Stimulated activated memory B cell treated with anti-CD40 and anti-IgM and Interleukin-4, amounts not matched to agents 10 μg/mL and 1 μg/mL and 100 μg/mL, for 72 hours (primary cell): ENCODE measurements around the gene LEF1.
"Not testable (repeated sequence)": the region's sequence is repeated elsewhere in the genome, so short reads cannot be mapped to it uniquely, and the experiment has no call there.

Source experiments
- ATAC-seq: fragments of 150-1000 bp; cut with Tn5 transposase; 2 replicates; pipeline ENCODE4 v1.10.0; 2021
- H3K27ac Mint-ChIP-seq: one replicate; pipeline ENCODE4 v1.8.0; 2022; ENCODE audit warnings: mild to moderate bottlenecking, mixed read lengths
- H3K27me3 Mint-ChIP-seq: one replicate; pipeline ENCODE4 v1.8.0; 2022; ENCODE audit warnings: mixed read lengths
- H3K36me3 Mint-ChIP-seq: one replicate; pipeline ENCODE4 v1.8.0; 2022; ENCODE audit warnings: mixed read lengths
- H3K4me1 Mint-ChIP-seq: one replicate; pipeline ENCODE4 v1.8.0; 2022; ENCODE audit warnings: mixed read lengths
- H3K4me3 Mint-ChIP-seq: one replicate; pipeline ENCODE4 v1.8.0; 2022; ENCODE audit warnings: mild to moderate bottlenecking, moderate library complexity, mixed read lengths
- H3K9me3 Mint-ChIP-seq: one replicate; pipeline ENCODE4 v1.8.0; 2022; ENCODE audit warnings: mixed read lengths

Gene LEF1

DNA sequence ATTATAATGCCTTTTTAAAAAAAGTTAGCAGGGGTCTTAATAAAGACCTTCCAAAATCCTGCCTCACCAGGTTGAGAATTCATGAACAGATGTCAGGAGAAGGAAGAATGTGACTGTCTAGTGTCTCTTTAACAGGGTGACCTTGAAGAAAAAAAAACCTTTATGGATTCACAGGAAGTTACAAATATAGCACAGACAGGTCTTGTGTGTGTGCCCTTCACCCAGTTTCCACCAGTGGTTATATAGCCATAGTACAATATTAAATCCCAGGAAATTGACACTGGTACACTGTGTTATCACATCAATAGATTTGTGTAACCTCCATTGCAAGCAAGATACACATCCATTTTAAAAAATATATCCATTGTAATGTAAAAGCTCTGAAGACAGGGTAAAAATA is 135.4 kb downstream of the LEF1 start:
- no peak for ATAC-seq
- H3K4me3 Mint-ChIP-seq, result no peak overlapping the region
- no peaks in the 10 kb centered on the region for H3K27me3 Mint-ChIP-seq
- peaks cover 45% of the 10 kb centered on the region for H3K36me3 Mint-ChIP-seq
- H3K4me1 Mint-ChIP-seq, result peaks cover 6% of the 10 kb centered on the region
- no peak overlapping the region for H3K27ac Mint-ChIP-seq
- no peaks in the 10 kb centered on the region for H3K9me3 Mint-ChIP-seq

- Mint-ChIP-seq H3K4me3 (no peak overlapping the region), H3K4me1 (peaks cover 6% of the 10 kb centered on the region), H3K27me3 (no peaks in the 10 kb centered on the region), H3K27ac (no peak overlapping the region), H3K36me3 (peaks cover 55% of the 10 kb centered on the region), H3K9me3 (no peaks in the 10 kb centered on the region)
- ATAC-seq, result no peak
Observed at GRCh38 chr4:108031427-108032083, 137.2 kb downstream of the LEF1 start.

DNA sequence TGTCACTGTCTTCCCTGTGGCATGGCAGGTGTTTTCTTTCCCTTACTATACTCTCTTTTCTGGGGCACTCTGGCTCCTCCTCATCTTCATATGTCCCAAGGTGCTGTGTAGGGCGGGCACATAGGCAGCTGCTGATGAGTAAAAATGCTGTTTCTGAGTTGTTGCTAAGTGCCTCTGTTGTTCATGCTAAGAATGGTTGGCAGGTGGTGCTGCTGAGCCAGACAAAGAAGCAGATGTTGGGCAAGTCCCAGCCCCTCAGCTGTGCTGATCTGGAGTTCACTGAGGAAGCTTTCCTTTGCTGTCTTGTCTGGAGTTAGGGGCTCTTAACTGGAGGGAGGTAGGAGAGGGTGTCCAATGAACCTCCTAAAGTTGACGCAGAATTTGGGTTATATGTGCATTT is 138.4 kb downstream of the LEF1 start:
- H3K9me3 Mint-ChIP-seq, result no peaks in the 10 kb centered on the region
- H3K4me3 Mint-ChIP-seq, result no peak overlapping the region
- H3K4me1 Mint-ChIP-seq, result no peaks in the 10 kb centered on the region
- no peak overlapping the region for H3K27ac Mint-ChIP-seq
- peaks cover 48% of the 10 kb centered on the region for H3K36me3 Mint-ChIP-seq
- no peaks in the 10 kb centered on the region for H3K27me3 Mint-ChIP-seq
- peak; percentile 67 for ATAC-seq

GRCh38 chr4:108029731-108030130 is 139.0 kb downstream of the LEF1 start:
- Mint-ChIP-seq H3K36me3 (peaks cover 51% of the 10 kb centered on the region), H3K4me1 (no peaks in the 10 kb centered on the region), H3K9me3 (no peaks in the 10 kb centered on the region), H3K27me3 (no peaks in the 10 kb centered on the region), H3K4me3 (no peak overlapping the region), H3K27ac (no peak overlapping the region)
- ATAC-seq, result no peak

GRCh38 chr4:108029016-108029720 is 139.6 kb downstream of the LEF1 start:
- Mint-ChIP-seq H3K9me3 (no peaks in the 10 kb centered on the region), H3K27ac (no peak overlapping the region), H3K4me1 (no peaks in the 10 kb centered on the region), H3K27me3 (no peaks in the 10 kb centered on the region), H3K4me3 (no peak overlapping the region), H3K36me3 (peaks cover 51% of the 10 kb centered on the region)
- ATAC-seq, result no peak

DNA sequence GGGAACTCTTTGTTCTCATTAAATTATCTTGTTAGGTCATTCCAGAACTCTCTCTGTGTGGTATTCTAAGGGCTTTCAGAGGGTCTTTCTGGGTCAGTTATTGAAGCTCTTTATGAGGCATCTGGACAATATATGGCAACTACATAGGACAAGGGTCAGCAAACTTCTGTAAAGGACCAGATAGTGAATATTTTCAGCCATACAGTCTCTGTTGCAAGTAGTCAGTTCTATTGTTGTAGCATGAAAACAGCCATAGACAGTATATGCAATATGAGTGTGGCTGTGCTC is 143.9 kb downstream of the LEF1 start:
- H3K4me3 Mint-ChIP-seq, result no peak overlapping the region

DNA sequence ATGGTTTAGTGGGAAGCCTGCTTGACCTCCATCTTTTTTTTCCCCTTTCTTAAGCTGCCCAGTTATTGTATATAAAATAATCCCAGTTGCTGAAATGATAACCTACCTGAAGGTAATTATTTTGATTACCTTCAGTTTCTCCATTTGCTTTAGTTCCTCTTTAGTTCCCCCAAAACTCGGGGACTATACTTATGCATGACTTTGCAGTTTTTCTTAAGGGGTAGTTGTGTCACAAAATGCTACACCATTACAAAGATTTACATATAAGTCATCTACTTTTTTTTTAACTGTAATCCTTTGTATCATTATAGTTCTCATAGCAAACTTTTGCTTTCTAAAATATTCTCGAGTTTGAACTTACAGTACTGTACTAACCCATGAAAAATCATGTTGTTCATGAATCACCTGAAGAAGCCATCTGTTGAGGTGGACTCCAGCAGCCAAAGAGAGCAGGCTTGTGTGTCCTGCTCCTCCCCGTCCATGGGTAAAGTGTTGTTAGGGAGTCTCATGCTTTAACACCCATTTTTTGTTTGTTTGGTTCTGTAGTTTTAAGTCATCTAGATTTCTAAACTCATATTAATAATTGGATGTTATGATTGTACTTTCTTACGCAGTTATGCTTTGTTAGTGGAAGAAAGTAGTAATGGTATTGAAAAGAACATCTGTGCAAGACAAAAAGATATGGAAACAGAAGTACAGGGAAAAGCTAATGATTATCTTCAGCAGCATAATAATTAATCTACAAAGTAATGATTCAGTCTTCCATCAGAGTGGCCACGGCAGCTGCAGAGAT is 144.5 kb downstream of the LEF1 start:
- Mint-ChIP-seq H3K4me1 (no peaks in the 10 kb centered on the region), H3K4me3 (no peak overlapping the region), H3K9me3 (no peaks in the 10 kb centered on the region), H3K27me3 (no peaks in the 10 kb centered on the region), H3K36me3 (peaks cover 61% of the 10 kb centered on the region), H3K27ac (no peak overlapping the region)
- ATAC-seq, result no peak

More for the DNA sequence above, 143.9 kb downstream of the LEF1 start:
- no peaks in the 10 kb centered on the region for H3K9me3 Mint-ChIP-seq
- ATAC-seq, result no peak
- H3K36me3 Mint-ChIP-seq, result peaks cover 61% of the 10 kb centered on the region
- H3K27me3 Mint-ChIP-seq, result no peaks in the 10 kb centered on the region
- no peak overlapping the region for H3K27ac Mint-ChIP-seq
- no peaks in the 10 kb centered on the region for H3K4me1 Mint-ChIP-seq

- peaks cover 62% of the 10 kb centered on the region for H3K36me3 Mint-ChIP-seq
- H3K4me1 Mint-ChIP-seq, result no peaks in the 10 kb centered on the region
- no peaks in the 10 kb centered on the region for H3K9me3 Mint-ChIP-seq
Observed at GRCh38 chr4:108018884-108019187, 149.9 kb downstream of the LEF1 start.

GRCh38 chr4:108018040-108018883 is 150.5 kb downstream of the LEF1 start:
- Mint-ChIP-seq H3K4me1 (no peaks in the 10 kb centered on the region), H3K27ac (no peak overlapping the region), H3K9me3 (no peaks in the 10 kb centered on the region), H3K4me3 (no peak overlapping the region), H3K27me3 (no peaks in the 10 kb centered on the region), H3K36me3 (peaks cover 58% of the 10 kb centered on the region)
- ATAC-seq, result no peak

More at GRCh38 chr4:108018884-108019187, 149.9 kb downstream of the LEF1 start:
- no peaks in the 10 kb centered on the region for H3K27me3 Mint-ChIP-seq
- ATAC-seq, result no peak
- no peak overlapping the region for H3K4me3 Mint-ChIP-seq
- H3K27ac Mint-ChIP-seq, result no peak overlapping the region

DNA sequence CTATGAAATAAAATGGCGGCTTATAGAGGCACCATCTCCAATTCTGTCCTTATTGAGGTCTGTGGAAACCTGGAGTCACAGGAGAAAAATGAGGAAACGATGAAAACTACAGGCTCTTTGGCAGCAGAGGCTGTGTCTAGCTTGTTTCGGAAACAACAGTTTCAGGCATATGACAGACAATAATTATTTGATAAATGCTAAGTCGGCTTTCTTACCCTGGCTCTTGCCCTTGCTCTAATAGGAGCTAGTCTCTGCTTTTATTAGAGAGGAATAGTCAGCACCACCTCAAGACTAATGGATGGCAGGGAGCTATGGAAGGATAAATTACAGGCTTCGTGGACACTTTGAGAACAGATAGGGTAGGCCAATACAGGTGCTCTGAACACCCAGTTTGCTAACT is 154.8 kb downstream of the LEF1 start:
- Mint-ChIP-seq H3K9me3 (no peaks in the 10 kb centered on the region), H3K27ac (no peak overlapping the region), H3K4me1 (no peaks in the 10 kb centered on the region), H3K27me3 (no peaks in the 10 kb centered on the region), H3K36me3 (peaks cover 66% of the 10 kb centered on the region), H3K4me3 (no peak overlapping the region)
- ATAC-seq, result no peak

DNA sequence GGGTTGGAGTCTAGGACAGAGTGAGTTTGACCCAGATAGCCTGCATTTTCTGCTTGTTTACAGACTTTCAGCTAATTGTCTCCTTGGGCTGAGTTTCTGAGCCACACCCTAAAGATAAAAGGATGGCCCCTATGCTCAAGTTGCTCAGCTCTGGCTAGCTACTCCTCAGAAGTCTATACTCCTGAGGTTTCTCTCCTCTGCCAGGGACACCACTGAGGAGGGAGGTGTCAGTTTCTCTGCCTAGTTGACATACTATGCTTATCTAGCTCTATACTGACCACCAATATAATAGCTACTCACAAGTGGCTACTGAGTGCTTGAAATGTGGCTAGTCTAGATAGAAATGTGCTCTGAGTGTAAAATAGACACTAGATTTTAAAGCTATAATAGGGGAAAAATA is 155.4 kb downstream of the LEF1 start:
- Mint-ChIP-seq H3K4me3 (no peak overlapping the region), H3K9me3 (no peaks in the 10 kb centered on the region), H3K27ac (no peak overlapping the region), H3K27me3 (no peaks in the 10 kb centered on the region), H3K36me3 (peaks cover 66% of the 10 kb centered on the region), H3K4me1 (no peaks in the 10 kb centered on the region)
- ATAC-seq, result no peak

DNA sequence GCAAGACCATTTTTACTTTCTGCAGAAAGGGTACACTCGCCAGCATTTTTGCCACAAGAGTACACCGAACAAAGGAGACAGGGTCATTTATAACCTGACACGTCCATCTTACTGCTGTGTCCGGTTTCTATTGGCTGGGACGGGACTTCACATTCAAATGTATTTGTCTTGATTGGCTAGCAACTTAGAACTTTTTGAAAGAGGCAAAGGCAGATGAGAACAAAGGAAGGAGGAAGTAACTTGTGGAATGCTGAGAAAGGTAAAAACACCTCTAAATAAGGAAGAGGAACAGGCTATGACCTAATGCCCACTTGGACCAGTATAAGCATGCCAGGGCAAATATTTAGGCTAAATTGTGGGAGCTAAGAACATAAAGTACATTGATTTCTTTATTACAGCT is 156.3 kb downstream of the LEF1 start:
- not testable (repeated sequence) for H3K27me3 Mint-ChIP-seq, H3K27ac Mint-ChIP-seq, H3K9me3 Mint-ChIP-seq, H3K4me3 Mint-ChIP-seq, ATAC-seq, H3K4me1 Mint-ChIP-seq
- peaks cover 66% of the 10 kb centered on the region for H3K36me3 Mint-ChIP-seq

DNA sequence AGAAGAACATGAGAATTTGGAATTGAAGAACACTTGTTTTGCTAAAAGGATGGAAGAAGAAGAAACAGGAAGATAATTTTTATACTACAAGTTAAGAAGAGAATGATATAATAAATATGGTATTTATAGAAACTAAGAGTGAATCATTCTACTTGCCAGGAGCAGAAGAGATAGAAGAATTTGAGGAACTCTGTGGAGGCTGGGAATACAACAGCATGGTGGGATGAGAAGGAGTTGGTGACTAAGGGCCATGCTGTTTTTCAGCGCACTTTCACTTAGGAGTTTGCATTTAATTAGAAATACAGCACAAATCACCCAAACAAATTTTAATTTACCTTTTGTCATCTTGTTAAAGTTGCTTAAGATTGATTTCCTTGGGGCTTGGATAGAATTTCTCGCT is 158.6 kb downstream of the LEF1 start:
- H3K27me3 Mint-ChIP-seq, result no peaks in the 10 kb centered on the region
- H3K4me3 Mint-ChIP-seq, result no peak overlapping the region
- H3K36me3 Mint-ChIP-seq, result peaks cover 52% of the 10 kb centered on the region
- H3K9me3 Mint-ChIP-seq, result no peaks in the 10 kb centered on the region
- ATAC-seq, result no peak
- no peak overlapping the region for H3K27ac Mint-ChIP-seq
- peaks cover 8% of the 10 kb centered on the region for H3K4me1 Mint-ChIP-seq

- Mint-ChIP-seq H3K4me1 (peaks cover 12% of the 10 kb centered on the region), H3K27me3 (no peaks in the 10 kb centered on the region), H3K27ac (no peak overlapping the region), H3K4me3 (no peak overlapping the region), H3K9me3 (no peaks in the 10 kb centered on the region), H3K36me3 (peaks cover 46% of the 10 kb centered on the region)
- no peak for ATAC-seq
Observed at GRCh38 chr4:108008721-108009120, 160.0 kb downstream of the LEF1 start.

DNA sequence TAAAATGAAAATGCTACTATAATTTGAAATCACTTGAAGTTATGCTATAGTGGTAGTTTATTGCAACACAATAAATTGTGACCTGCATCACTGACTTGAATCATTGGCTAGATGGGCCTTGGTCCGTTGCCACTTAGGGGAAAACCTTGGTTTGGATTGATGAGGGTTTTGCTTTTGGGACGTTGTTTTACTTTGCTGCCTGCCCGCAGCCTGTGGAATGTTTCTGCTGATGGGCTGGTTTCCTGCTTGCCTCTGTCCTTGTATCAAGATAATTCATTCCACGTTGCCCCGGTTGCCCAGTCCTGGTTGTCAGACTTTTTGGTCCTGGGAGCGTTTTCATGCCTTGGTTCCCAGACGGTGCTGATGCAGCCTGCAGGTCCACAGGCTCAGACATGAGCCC is 160.7 kb downstream of the LEF1 start:
- H3K27ac Mint-ChIP-seq, result no peak overlapping the region
- H3K4me1 Mint-ChIP-seq, result peaks cover 17% of the 10 kb centered on the region
- H3K36me3 Mint-ChIP-seq, result peaks cover 45% of the 10 kb centered on the region
- no peak overlapping the region for H3K4me3 Mint-ChIP-seq
- H3K27me3 Mint-ChIP-seq, result no peaks in the 10 kb centered on the region
- H3K9me3 Mint-ChIP-seq, result no peaks in the 10 kb centered on the region
- no peak for ATAC-seq
